ENCODE results near the gene WDFY4.

WDFY4 gene

GRCh38 chr10:48880016-48880705, 195.5 kb downstream of the WDFY4 start:
- Histone ChIP-seq H3K4me1 (ENCODE audit: insufficient read depth, low read length) (no peaks in the 10 kb centered on the region), H3K36me3 (ENCODE audit: insufficient read depth, low read length) (no peaks in the 10 kb centered on the region), H3K9me3 (ENCODE audit: control insufficient read depth, insufficient read depth, low read length) (no peaks in the 10 kb centered on the region), H3K9ac (ENCODE audit: low read depth, low read length) (no peak overlapping the region)

GRCh38 chr10:48881937-48882336, 197.3 kb downstream of the WDFY4 start:
- H3K4me1 ChIP-seq (ENCODE audit: insufficient read depth, low read length), result no peaks in the 10 kb centered on the region
- H3K9ac ChIP-seq (ENCODE audit: low read depth, low read length), result no peak overlapping the region
- H3K9me3 ChIP-seq (ENCODE audit: control insufficient read depth, insufficient read depth, low read length), result no peaks in the 10 kb centered on the region
- no peaks in the 10 kb centered on the region for H3K36me3 ChIP-seq (ENCODE audit: insufficient read depth, low read length)

- Histone ChIP-seq H3K9ac (ENCODE audit: low read depth, low read length) (no peak overlapping the region), H3K4me1 (ENCODE audit: insufficient read depth, low read length) (no peaks in the 10 kb centered on the region), H3K9me3 (ENCODE audit: control insufficient read depth, insufficient read depth, low read length) (no peaks in the 10 kb centered on the region), H3K36me3 (ENCODE audit: insufficient read depth, low read length) (no peaks in the 10 kb centered on the region)
These were observed 198.2 kb downstream of the WDFY4 start for GRCh38 chr10:48882881-48883280.

- Histone ChIP-seq H3K36me3 (ENCODE audit: insufficient read depth, low read length) (no peaks in the 10 kb centered on the region), H3K9me3 (ENCODE audit: control insufficient read depth, insufficient read depth, low read length) (no peaks in the 10 kb centered on the region), H3K4me1 (ENCODE audit: insufficient read depth, low read length) (no peaks in the 10 kb centered on the region), H3K9ac (ENCODE audit: low read depth, low read length) (no peak overlapping the region)
These were observed 199.0 kb downstream of the WDFY4 start for GRCh38 chr10:48883701-48884100.

- no peaks in the 10 kb centered on the region for H3K36me3 ChIP-seq (ENCODE audit: insufficient read depth, low read length)
- no peaks in the 10 kb centered on the region for H3K4me1 ChIP-seq (ENCODE audit: insufficient read depth, low read length)
- no peak overlapping the region for H3K9ac ChIP-seq (ENCODE audit: low read depth, low read length)
- H3K9me3 ChIP-seq (ENCODE audit: control insufficient read depth, insufficient read depth, low read length), result no peaks in the 10 kb centered on the region
These were observed 199.7 kb downstream of the WDFY4 start for GRCh38 chr10:48884179-48885045.

- Histone ChIP-seq H3K9ac (ENCODE audit: low read depth, low read length) (no peak overlapping the region), H3K4me1 (ENCODE audit: insufficient read depth, low read length) (no peaks in the 10 kb centered on the region), H3K9me3 (ENCODE audit: control insufficient read depth, insufficient read depth, low read length) (no peaks in the 10 kb centered on the region), H3K36me3 (ENCODE audit: insufficient read depth, low read length) (no peaks in the 10 kb centered on the region)
These were observed 200.7 kb downstream of the WDFY4 start for GRCh38 chr10:48885376-48885775.

- Histone ChIP-seq H3K36me3 (ENCODE audit: insufficient read depth, low read length) (no peaks in the 10 kb centered on the region), H3K9ac (ENCODE audit: low read depth, low read length) (no peak overlapping the region), H3K4me1 (ENCODE audit: insufficient read depth, low read length) (no peaks in the 10 kb centered on the region), H3K9me3 (ENCODE audit: control insufficient read depth, insufficient read depth, low read length) (no peaks in the 10 kb centered on the region)
These were observed 203.3 kb downstream of the WDFY4 start for GRCh38 chr10:48887982-48888381.

GRCh38 chr10:48890888-48891850, 206.5 kb downstream of the WDFY4 start:
- no peaks in the 10 kb centered on the region for H3K4me1 ChIP-seq (ENCODE audit: insufficient read depth, low read length)
- H3K9ac ChIP-seq (ENCODE audit: low read depth, low read length), result no peak overlapping the region
- no peaks in the 10 kb centered on the region for H3K9me3 ChIP-seq (ENCODE audit: control insufficient read depth, insufficient read depth, low read length)
- H3K36me3 ChIP-seq (ENCODE audit: insufficient read depth, low read length), result no peaks in the 10 kb centered on the region

- Histone ChIP-seq H3K9ac (ENCODE audit: low read depth, low read length) (no peak overlapping the region), H3K4me1 (ENCODE audit: insufficient read depth, low read length) (no peaks in the 10 kb centered on the region), H3K9me3 (ENCODE audit: control insufficient read depth, insufficient read depth, low read length) (no peaks in the 10 kb centered on the region), H3K36me3 (ENCODE audit: insufficient read depth, low read length) (no peaks in the 10 kb centered on the region)
These were observed 210.5 kb downstream of the WDFY4 start for GRCh38 chr10:48894911-48895802.

- H3K4me1 ChIP-seq (ENCODE audit: insufficient read depth, low read length), result no peaks in the 10 kb centered on the region
- no peaks in the 10 kb centered on the region for H3K9me3 ChIP-seq (ENCODE audit: control insufficient read depth, insufficient read depth, low read length)
- no peaks in the 10 kb centered on the region for H3K36me3 ChIP-seq (ENCODE audit: insufficient read depth, low read length)
- no peak overlapping the region for H3K9ac ChIP-seq (ENCODE audit: low read depth, low read length)
These were observed 211.1 kb downstream of the WDFY4 start for GRCh38 chr10:48895803-48896195.

- H3K4me1 ChIP-seq (ENCODE audit: insufficient read depth, low read length), result no peaks in the 10 kb centered on the region
- no peaks in the 10 kb centered on the region for H3K9me3 ChIP-seq (ENCODE audit: control insufficient read depth, insufficient read depth, low read length)
- H3K9ac ChIP-seq (ENCODE audit: low read depth, low read length), result no peak overlapping the region
- H3K36me3 ChIP-seq (ENCODE audit: insufficient read depth, low read length), result no peaks in the 10 kb centered on the region
These were observed 212.2 kb downstream of the WDFY4 start for GRCh38 chr10:48896756-48897440.

GRCh38 chr10:48897441-48897790, 212.7 kb downstream of the WDFY4 start:
- Histone ChIP-seq H3K36me3 (ENCODE audit: insufficient read depth, low read length) (no peaks in the 10 kb centered on the region), H3K9me3 (ENCODE audit: control insufficient read depth, insufficient read depth, low read length) (no peaks in the 10 kb centered on the region), H3K4me1 (ENCODE audit: insufficient read depth, low read length) (no peaks in the 10 kb centered on the region), H3K9ac (ENCODE audit: low read depth, low read length) (no peak overlapping the region)

GRCh38 chr10:48898426-48898825, 213.8 kb downstream of the WDFY4 start:
- Histone ChIP-seq H3K9me3 (ENCODE audit: control insufficient read depth, insufficient read depth, low read length) (no peaks in the 10 kb centered on the region), H3K36me3 (ENCODE audit: insufficient read depth, low read length) (no peaks in the 10 kb centered on the region), H3K9ac (ENCODE audit: low read depth, low read length) (no peak overlapping the region), H3K4me1 (ENCODE audit: insufficient read depth, low read length) (no peaks in the 10 kb centered on the region)
